Stimulated activated CD4-positive, alpha-beta T cell treated with anti-CD3 and anti-CD28 coated beads, Interleukin-1b, Interleukin-23, amount 100 ng/mL, for 1 hour (primary cell): ENCODE measurements around the gene CRY2.
"Not testable (repeated sequence)": the region's sequence is repeated elsewhere in the genome, so short reads cannot be mapped to it uniquely, and the experiment has no call there.

Source experiments
- DNase-seq, 2 donors: peaks; one replicate each; pipeline ENCODE4 v3.0.0-alpha.2; 2020; ENCODE audit warnings: low read depth in 2 of 2

CRY2 gene

DNA sequence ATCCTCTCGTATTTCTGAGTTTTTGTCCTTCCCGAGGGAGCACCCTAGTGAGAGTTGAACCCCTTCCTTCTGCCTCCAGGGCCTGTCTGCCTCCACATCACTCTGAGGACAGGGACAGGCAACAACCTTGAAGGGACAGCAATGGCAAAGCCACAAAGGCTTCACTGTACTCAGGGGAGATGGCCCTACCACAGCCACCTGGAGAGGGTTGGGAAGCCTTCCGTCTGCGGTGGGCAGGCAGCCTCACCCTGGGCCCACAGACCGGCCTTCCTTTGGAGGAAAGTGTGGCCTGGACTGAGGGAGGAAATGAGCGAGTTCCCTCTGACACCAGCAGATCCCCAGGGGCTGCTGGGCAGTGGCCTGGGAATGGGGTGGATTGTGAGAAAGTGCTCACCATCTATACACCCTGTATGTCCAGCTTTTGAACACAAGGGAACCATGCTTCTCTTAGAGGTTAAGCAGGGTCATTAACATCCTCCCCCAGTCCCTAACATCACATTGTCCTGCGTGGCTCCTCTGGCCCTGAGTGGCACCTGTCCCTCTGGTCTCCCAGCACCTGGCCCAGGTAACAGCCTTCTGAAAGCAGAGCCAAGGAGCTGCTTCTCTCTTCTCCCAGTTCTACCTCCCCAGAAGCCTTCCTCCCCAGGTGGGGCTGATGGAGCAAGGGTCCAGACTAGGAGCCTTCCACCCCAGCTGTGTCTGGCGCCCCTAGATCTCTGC is 35.5 kb upstream of the CRY2 start:
- DNase-seq = no peak

- no peak for DNase-seq
Observed at GRCh38 chr11:45812581-45813548, 34.4 kb upstream of the CRY2 start.

- no peak for DNase-seq
Observed at GRCh38 chr11:45815747-45816146, 31.5 kb upstream of the CRY2 start.

DNA sequence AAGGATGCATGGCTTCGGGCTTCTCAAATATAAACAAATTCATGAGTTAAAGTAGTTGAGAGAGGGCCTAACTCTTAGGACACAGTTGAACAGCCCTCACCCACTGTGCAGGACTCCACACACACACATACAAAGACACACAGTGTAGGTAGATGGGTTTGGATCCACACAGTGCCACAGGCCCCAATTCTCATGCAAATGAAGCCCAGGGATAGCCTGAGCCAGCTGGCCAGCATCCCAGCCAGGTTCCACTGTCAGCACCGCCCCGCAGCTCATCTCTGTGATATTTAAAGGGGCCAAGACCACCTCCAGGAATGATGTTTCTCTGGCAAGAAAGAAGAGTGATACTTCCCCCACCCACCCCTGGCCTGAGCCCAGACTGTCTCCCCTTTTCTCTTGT is 30.7 kb upstream of the CRY2 start:
- DNase-seq = no peak

DNA sequence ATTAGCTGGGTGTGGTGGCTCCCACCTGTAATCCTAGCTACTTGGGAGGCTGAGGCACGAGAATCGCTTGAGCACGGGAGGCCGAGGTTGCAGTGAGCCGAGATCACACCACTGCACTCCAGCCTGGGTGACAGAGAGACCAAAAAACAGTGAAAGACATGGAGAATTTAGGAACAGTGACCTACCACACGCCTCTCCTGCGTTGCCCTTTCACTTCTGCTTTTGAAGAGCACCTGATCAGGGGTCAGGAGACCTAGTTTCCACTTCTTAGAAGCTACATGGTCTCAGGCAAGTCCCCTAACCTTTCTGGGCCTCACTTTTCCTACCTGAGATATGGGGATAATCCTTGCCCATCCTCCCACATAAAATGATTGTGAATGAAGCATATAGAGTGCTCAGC is 30.1 kb upstream of the CRY2 start:
- no peak for DNase-seq

DNA sequence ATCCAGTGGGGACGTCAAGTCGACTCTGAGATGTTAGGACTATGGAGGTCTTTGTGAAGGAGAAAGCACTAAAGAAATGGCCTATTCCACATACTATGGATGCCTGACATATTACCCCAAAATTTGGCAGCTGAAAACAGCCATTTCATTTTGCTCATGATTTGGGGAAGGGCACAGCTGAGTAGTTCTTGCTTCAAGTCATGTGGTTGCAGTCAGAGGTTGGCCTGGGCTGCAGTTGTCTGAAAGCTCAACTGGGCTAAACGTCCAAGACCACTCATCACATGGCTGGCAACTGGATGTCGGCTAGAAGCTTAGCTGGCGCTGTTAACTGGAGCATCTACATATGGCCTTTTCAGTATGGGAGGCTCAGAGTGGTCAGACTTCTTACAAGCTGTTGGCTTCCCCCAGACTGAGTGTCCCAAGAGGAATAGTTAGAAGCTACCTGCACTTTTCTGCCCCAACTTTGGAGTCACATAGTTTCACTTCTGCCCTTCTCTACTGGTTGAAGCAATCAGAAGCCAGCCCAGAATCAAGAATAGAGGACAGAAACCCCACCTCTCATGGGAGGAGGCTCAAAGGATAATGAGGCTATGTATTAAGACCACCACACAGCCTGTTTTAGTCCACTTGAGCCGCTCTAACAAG is 28.2 kb upstream of the CRY2 start:
- DNase-seq = no peak

- no peak for DNase-seq
Observed at GRCh38 chr11:45820211-45820857, 26.9 kb upstream of the CRY2 start.

- not testable (repeated sequence) for DNase-seq
Observed at GRCh38 chr11:45826492-45826891, 20.8 kb upstream of the CRY2 start.

DNA sequence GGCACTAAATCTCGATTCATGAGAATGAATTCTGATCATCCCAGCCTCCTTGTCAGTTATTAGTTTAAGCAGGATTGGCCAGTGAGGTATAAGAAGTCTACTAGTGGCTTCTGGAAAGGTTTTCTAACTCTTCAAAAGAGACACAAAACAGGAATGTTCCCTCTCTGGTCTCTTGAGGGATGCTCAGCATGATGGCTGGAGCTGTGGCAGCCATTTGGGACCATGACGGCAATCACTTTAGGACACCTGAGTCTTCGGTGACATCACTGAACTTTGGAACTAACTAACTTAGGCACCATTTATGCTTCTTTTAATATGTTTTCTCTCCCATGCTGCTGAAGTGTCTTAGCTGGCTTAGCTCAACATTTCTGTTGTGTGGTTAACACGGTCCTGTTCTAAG is 20.2 kb upstream of the CRY2 start:
- DNase-seq = no peak

DNA sequence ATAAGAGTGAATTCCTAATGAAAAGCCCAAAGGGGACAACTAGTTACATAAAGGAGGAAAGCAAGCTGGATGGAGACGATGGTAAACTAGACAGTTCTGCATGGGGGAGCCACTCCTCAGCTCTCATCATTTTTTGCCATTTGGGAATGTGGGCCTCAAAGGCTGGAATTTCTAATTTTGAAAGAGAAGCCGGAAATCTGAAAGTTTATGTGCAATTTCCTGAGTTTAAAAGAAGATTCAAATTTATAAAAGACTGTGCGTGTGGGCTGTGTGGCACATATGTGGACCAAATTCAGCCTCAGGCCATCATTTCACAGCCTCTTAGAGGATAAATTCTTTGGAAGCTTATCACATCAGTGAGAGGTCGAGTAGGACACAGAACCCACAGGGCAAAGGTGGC is 18.3 kb upstream of the CRY2 start:
- no peak for DNase-seq

- no peak for DNase-seq
Observed at GRCh38 chr11:45830596-45830995, 16.7 kb upstream of the CRY2 start.

GRCh38 chr11:45832811-45833441 is 14.3 kb upstream of the CRY2 start:
- DNase-seq = no peak

- no peak for DNase-seq
Observed at GRCh38 chr11:45833761-45834160, 13.5 kb upstream of the CRY2 start.

GRCh38 chr11:45834298-45834756 is 12.9 kb upstream of the CRY2 start:
- no peak for DNase-seq

DNA sequence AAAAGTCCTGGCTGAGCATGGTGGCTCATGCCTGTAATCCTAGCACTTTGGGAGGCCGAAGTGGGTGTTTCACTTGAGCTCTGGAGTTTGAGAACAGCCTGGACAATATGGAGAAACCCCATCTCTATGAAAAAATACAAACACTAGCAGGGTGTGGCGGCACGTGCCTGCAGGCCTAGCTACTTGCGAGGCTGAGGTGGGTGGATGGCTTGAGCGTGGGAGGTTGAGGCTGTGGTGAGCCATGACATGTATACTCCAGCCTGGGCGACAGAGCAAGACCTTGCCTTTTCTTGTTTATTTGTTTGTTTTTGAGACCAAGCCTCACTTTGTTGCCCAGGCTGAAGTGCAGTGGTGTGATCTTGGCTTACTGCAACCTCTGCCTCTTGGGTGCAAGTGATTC is 8.1 kb upstream of the CRY2 start:
- DNase-seq = no peak

GRCh38 chr11:45840251-45840650 is 7.0 kb upstream of the CRY2 start:
- DNase-seq = not testable (repeated sequence)

DNA sequence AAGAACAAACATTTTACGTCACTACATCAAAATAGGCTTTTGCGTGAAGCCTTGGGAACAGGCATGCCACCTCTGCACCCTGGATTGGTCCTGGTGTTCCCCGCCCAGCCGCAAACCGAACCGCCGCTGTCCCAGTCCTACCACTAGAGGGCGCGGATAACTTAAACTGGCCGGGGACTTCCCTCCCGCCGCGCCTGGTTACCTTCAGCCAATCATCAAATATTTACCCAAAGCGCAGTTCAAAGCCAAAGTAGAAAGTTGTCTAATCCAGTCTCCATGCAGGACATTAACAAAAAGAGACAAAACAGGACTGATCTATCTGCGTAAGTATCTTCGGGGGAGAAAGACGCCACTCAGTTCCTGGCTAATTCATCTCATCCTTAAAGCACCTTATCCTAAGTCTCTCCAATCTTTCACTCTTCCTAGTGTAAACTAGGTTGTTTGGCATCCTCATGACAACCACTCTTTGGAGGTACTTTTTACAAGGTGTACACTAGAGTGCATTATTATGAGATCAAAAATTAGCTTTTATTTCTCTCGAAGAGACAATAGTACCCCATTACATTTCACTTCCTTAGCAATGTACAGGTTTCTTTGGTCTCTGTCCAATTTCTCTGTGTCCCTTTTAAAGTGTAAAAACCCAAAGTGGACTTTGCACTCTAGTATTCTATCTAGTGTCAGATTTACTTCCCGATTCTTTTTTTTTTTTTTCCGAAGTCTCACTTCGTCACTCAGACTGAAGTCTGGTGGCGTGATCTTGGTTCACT is 3.9 kb upstream of the CRY2 start:
- peak; percentile 68 to 75 for DNase-seq

- DNase-seq = no peak
Observed at GRCh38 chr11:45844822-45845578, 2.3 kb upstream of the CRY2 start.

DNA sequence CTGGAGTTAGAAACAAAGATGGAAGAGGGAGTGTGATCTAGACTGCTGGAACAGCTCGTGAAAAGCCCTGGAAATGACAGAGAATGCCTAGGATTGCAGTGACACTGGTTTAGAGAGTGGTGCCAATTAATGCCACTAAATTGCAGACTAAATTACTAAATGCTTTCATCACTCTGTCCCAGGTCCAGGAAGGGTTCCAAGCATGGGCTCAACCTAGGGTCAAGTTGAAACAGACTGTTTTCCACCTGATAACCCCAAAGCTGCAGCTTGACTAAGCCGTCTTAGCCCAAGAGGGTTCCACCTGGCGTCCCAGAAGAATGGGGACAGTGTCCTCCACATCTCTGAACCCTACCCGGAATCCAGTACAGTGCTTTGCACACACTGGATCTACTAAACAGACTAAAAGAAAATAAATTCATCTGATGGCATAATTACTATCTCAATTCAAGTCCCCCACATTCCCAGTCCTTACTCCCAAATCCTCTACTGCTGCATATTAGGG is 1.1 kb upstream of the CRY2 start:
- no peak for DNase-seq

DNA sequence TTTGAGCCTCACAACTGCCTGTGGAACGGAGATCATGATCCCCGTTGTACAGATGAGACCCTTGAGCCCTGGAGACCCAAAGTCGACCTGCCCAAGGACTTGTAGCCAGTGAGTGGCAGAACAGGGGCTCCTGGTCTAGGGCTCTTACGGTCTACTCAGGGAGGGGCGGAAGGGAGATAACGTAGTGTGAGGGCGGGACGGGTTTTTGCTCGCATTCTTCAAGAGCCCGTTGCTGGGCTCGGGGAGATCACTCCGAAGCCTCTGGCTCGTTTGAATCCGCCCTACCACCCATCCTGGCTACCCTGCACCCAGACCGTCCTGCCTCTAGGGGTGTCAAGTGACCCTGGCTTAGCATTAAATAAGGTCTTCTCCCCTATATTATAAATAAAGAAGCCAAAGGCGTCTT is 639 bp downstream of the CRY2 start:
- DNase-seq = no peak
